NCI-H187 (cell line): ENCODE measurements around the gene TAPBP.

ENCODE experiments used
- DNase-seq, 2 experiments: peaks; one replicate each; lab custom pipeline; 2025; lab: John Stamatoyannopoulos, UW

Gene TAPBP

DNA sequence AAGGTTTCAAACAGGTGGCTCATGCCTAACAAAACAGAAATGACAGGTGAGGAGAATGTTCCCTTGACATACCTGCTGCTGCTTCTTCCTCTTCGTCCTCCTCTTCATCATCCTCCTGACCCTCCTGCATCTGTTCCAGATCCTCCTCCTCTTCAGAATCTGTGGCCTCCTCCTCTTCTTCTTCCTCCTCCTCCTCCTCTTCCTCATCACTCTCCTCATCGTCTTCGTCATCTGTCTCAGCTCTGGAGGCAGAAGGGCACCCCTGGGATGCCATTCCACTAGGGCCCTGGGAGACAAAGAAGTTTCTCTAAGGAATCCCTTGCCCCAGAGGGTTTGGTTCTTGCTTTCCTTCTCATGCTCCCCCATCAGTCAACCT, 6.0 kb upstream of the TAPBP start:
- DNase-seq = no peak

DNA sequence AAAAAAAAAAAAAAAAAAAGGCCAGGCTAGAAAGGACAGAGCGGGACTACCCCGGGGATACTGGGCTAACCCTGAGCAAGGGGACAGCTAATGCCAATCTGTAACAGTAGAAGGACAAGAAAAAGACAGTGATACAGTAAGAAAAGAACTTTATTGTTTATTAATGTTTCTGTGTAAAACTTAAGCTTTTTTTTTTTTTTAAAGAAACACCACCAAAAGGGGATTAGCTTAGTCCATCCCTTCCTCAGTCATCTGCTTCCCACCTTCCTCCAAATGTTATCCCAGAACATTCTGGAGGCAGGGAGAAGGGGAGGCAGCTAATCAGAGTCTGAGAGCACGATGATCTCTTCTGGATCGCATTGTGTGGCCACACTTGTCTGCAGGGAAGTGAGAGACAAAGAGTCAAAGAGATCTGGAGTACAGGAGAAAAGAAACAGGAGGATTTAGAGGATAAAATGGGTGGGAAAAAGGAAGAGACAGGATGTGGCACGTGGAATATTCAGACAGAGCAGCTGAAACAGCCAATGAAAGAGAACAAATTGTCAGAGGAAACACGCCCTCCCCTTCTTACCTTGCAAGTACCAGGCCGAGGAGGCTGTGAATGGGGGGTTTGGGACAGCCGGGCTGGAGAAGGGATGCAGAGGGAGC, 4.7 kb upstream of the TAPBP start:
- no peak for DNase-seq

DNA sequence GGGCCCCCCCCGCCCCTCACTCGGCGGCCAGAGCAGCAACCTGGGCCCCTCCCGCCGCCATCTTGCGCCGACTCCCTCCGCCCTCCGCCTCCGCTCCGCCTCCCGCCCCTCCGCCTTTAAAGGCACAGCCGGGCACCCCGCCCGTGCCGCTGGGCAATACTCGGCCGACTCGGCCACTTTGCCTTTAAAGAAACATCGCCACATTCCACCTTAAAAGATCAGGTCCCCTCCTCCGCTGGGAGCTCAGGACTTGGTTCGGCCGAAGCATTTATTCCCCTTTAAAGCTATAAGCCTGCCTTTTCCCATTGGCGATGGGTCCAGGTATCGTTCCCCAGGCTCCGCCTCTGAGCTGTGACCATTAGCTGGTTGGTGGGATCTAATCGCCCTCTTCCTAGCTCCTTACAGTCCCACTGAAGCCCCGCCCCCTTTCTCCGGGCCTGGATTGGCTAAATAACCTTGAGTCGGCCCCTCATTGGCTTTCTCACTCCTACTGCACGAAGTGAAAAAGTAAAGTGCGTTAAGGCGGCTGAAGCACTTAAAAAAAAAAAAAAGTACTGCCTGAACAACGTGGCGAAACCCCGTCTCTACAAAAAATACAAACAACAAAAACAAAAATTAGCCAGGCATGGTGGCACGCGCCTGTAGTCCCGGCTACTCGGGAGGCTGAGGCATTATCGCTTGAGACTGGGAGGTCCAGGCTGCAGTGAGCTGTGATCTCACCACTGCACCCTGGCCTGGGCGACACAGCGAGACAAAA, 4.0 kb upstream of the TAPBP start, which contains the start of gene ZBTB22:
Gene ZBTB22, minus strand, starts transcription at position 76 of the 757 bp plus-strand sequence. CDS start 828 bp downstream, outside the sequence.
- DNase-seq = peak; percentile 96

DNA sequence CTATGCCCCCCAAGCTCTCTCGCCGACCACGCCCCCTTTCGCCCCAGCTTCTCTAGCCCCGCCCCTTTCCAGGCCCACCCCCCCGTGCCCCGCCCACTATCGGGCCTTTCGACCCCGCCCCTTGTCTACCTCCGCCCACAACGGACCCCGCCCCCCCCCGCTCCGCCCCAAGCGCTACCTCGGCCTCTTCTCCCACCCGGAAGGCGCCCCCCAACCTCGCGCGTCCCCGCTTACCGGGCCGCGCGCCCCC, 3.5 kb upstream of the TAPBP start:
- no peak for DNase-seq

DNA sequence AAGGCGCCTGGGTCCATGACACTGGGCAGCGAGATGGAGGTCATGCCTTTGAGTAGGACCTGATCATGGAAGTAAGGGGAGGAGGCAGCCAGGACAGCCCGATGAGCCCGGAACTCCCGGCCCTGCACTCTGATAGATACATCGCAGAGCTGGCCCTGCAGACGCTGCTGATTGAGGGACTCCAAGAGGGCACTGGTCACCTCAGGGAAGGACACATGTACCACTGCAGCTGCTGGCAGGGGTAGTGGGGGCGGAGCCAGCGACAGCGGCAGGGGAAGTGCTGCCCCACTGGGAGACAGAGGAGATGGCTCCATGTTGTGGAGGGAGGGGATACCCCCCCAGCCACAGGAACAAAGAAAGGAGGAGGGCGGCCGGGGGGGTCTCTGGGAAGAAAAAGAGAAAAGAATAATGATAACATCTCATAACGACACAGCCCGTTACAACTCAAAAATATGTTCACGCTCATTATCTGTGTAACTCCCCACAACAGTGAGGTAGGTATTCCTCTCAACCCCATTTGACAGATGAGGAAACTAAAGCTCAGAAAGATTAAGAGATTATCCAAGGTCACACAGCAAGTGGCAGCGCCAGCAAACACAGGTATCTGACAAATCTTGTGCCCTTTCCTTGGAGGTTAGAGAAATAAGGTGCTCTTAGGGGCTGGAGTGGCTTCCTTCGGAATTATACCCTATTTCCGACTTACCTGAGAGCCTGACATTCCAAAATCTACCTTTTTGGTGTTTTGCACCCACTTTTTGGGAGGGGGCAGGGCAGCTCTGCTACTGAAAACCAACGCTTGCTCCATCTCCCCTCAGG, 2.9 kb upstream of the TAPBP start:
- DNase-seq = no peak

DNA sequence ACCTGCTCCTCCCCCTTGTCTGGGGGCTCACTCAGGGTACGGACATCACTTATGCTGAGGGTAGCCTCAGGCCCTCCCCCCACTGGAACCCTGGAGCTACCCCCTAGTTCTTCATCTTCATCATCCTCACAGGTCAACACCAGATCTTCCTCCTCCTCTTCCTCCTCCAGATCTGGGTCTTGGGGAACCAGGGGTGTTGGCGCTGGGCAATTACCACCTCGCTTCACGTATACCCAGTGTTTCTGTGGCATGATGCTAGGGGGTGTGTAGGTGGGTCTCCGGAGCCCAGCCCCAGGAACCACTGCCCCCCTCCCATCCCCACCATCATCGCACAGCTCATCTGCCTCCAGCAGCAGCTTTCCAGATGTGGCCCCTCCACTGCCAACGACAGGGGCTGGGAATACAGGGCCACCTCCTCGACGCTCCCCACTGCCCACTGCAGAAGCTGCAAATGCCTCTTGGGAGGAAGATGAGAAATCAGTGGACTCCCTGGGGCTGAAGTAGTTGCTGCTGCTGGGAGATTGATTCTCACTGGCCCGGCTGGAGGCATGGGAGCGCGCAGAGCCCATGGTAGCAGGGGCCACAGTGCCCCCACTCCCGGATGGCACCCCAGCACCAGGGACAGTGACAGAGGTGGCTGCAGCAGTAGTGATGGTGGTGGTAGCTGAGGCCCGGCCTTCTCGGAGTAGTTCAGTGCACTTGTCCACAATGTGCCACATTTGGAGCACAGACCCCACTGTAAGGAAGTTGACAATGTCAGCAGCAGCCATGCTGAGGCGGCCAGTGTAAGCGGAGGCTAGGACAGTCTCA, 2.1 kb upstream of the TAPBP start:
- no peak for DNase-seq

DNA sequence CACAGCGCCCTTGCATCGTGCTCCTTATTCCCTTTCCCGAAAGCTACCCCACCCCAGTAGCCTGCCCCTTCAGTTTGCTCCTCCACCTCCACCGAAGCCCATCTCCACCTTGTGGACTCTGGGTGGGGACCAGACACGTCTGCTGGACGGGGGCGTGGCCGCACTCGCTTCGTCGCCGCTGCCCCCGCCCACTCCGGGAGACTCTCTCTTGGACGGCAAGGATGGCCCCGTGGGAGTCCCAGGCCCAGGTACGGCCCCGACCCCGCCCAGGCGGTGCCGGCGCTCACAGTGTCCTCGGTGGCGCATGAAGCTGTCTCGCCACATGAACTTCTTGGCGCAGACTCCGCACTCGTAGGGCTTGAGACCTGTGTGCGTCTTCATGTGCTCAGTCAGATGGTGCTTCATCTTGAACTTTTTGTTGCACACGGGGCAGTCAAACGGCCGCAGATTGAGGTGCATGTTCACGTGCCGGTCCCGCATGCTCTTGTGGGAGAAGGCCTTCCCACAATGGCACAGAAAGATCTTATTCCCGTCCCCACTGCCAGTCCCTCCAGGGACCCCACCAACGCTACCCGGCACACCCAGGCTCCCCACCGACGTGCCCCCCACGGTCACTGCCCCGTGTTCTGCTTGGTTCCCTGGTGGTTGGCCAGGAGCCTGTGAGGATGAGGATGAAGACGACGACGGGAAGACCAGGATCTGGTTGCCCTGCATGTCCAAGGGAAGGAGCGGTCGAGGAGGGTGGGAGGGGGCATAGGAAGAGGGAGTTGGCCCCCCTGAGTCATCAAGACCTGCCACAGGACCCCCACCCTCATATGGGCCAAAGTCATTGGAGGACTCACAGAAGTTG, 1.3 kb upstream of the TAPBP start:
- DNase-seq = peak in 1 of 2 experiments; percentile 16

DNA sequence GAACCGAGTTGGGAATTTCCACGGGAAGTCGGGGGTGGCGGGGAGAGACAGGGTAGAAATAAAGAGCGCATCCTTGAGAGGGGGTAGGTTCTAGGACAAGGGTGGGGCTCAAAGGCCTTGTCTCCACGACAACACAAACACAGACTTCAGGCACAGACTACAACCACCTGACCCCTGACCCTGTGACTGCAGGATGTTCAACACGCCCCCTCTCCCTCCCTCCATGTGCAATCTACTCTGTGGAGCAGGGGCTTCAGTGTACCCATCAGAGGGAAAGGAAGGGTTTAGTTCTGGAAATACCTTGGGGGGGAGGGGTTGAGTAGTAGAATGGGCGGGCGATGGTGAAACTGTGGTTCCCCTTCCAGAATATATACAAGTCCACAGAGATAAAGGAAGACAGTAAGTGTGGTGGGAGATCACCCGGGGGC, 651 bp upstream of the TAPBP start:
- DNase-seq = peak in 1 of 2 experiments; percentile 43

DNA sequence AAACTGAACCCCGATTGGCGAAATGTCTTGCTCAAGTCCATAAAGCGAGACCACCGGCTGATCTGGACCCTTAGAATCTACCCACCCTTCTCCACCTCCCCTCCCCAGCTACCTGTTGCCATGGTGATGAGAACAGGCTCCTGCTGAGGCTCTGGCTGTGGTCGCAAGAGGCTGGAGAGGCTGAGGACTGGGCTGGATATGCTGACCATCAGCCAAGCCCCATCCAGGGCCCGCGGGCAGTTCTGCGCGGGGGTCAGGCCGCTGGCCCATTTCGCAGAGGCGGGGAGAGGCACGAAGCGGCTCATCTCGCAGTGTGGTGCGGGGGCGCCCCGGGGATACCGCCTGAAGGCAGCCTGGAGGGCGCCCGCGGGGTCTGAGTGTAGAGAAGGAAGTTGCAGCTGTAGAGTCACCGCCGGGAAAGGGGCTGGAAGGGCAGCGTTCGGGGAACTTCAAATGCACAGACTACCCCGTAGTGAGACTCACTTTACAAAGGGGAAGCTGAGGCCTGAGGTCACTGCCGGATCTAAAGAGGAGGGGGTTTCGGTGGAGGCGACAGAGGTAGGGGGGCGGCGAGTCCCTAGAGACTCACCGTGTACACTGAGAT, 671 bp downstream of the TAPBP start:
- DNase-seq = no peak

DNA sequence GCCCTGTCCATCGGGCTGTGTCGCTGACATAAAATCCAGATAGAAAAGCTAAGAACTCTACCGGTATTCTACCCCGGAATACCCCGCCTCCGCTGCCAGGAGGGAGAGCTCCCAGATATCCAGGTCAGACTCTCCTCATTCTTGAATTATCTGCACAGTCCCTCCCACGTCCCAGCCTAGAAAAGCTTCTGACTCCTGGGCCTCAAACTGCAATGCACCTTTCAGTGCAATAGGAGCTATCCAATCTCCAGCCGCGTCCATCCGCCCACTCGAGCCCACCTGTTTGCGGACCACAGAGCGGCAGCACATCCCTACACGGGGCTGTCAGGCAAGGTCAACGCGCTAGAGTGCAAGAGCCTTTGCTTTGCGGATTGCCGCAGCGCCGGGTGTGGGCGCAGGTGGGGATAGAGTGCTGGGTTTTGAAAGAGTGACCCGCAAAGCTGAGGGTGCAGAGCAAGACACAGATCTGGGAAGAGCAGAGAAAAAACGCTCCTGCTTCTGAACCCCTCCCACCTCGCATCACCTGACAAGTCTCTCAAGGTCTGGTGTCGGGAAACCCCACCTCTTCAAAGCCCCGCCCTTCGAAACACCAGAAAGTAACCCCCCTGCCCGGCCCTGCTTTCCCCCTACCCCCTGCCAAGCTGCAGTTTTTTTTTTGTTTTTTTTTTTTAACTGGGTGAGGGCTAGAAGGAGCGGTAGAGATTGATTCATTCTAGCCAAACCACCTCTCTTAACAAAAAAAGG, 1.3 kb downstream of the TAPBP start:
- DNase-seq = peak; percentile 61 to 74

DNA sequence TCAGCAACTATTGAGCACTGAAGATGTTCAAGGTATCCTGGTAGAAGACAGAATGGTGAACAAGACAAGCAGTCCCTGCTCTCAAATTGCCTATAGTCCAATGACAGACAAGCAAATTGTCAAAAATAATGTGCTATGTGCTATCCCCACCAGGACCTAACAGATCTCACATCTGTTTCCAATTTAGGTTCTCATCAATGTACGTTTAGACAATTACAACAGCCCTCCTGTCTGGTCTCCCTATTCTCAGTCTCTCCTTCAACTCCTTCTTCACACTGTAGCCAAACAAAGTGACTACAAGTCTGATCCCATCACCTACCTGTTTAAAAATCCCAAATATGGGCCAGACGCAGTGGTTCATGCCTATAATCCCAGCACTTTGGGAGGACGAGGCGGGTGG, 7.5 kb downstream of the TAPBP start:
- no peak for DNase-seq

DNA sequence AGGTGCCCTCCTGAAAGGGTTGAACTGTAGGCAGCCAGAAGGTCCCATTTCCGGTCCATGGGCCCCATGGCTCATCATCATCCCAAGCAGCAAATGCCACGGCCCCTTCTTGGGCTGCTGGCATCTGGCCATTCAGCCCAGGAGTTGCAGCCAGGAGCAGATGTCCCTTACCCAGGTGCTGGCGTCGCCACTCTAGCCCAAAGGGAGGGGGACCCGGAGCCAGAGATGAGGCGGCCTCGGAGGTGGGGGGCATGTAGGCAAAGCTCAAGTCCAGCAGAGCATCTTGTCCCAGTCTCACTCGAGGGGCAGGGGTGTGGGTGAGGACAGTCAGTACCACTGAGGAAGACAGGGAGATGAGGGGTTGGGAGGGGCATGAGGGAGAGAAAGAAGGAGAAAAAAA, 8.8 kb downstream of the TAPBP start:
- no peak for DNase-seq

DNA sequence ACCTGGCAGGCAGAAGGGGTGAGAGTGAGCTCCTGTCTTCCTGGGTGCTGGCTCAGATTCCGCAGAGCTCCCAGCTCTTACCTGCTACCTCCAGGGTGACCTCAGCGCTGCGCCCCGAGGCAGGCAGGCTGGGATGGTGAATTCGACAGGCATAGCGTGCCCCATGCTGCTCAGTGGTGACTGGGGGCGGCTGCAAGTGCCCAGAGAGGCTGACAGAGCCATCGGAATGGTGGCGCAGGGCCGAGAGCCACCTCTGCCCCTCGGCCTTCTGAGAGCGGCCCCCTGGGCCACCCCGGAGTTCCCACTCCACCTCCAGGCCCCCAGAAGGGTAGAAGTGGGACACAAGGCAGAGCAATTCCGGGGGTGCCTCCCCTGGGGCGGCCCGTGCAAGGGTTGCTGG, 9.7 kb downstream of the TAPBP start:
- DNase-seq = no peak

DNA sequence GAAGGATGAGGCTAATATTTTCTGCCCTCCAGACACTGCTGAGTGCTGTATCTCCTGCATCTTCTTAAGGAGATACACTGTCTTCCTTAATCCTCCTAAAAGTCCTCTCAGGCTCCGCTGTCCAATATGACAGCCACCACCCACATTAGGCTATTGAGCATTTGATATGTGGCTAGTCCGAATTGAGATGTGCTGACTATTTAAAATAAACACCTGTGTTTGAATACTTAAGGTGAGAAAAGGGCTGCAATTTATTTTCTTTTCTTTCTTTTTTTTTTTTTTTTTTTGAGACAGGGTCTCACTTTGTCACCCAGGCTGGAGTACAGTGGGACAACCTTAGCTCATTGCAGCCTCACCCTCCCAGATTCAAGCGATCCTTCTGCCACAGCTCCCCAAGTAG, 12.0 kb downstream of the TAPBP start:
- no peak for DNase-seq

DNA sequence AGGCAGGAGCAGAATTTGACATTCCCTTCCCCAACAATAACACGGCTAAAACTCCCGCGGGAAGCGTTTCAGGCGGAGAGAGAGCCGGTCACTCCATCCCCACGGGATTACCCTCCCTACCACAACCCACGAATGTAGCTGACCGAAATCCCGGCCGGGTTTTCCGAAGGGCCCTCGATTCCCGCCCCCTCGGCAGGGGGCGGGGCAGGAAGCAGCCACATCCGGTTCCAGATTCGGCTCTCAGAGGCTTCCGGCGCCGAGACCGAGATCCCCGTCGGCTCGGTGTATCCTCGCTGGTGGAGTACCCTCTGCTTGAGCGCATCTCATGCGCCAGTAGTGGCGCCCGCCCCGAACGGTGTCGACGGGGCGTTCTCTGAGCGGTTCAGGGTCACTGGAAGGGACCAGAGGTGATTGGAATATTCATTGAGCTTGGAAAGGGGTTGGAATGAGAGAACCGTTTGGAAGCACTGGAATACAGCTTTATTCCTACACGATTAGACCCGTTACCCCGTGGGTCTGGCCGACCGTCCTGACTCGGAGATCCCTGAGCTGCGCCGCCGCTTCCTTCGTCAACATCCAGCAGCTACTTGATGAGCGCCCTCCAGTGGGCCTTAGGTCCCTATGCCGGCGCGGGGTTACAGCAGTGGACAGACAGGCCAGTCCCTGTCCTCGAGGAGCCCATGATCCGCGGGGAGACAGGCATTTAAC, 14.5 kb downstream of the TAPBP start:
- DNase-seq = peak; percentile 81 to 86

DNA sequence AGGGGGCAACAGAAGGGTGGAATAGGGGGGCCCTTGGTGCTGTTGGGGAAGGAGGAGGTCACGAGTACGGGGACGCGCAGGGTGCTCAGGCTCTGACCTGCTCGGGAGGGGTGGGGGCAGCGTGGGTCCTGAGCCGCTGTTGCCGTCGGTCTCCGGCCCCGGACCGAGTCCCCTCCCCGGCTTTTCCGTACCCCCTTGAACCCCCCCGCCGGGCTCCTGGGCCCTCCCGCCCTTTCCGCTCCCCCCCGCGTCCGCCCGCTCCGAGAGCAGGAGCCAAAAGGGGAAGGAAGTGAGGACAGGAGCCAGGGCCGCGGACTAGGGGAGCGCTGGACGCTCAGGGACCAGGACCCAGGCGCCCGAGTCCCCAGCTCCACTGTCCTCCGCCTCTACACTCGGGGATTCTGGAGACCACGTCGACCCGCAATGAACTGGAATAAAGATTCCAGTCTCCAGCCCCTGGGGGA, 15.1 kb downstream of the TAPBP start, which contains the start of gene RGL2:
Gene RGL2, minus strand, starts transcription at position 170 of the 464 bp plus-strand sequence. CDS start 332 bp downstream, outside the sequence.
- DNase-seq = no peak

DNA sequence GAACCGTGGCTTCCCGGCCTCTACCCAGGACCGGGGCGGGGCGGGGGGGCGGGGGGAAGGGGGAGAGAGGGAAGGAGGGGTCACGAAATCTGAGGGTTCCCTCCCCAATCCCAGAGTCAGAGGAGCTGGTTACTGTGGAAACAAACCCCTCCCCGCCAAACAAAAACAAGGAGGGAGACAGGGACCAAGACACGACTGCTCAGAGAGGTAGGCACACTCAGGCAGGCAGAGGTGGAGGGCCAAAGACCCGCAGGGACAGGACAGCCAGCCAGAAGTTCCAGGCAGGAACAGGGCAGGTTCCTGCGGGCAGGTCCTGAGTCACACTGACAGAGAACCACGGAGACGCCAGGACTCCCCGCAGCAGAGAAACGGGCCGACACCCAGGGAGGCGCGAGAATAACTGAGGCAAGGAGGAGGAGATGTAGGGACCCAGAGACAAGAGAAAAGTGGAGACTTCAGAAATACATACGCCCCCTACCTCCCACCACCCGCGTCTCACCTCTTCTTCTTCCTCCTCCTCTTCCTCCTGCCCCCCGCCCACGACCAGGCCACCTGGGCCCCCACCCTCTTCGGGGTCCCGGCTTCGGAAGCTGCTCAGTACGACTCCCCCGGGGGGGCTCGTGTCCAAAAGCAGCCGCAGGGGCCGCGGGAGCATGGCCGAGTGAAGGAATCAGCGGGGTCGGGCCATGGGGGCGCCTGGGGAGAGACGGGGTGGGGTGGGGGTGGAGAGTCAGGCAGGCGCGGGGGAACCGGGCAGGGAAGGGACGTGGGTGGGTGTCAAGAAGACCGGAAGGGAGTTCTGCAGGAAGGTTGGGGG, 15.7 kb downstream of the TAPBP start:
- no peak for DNase-seq

DNA sequence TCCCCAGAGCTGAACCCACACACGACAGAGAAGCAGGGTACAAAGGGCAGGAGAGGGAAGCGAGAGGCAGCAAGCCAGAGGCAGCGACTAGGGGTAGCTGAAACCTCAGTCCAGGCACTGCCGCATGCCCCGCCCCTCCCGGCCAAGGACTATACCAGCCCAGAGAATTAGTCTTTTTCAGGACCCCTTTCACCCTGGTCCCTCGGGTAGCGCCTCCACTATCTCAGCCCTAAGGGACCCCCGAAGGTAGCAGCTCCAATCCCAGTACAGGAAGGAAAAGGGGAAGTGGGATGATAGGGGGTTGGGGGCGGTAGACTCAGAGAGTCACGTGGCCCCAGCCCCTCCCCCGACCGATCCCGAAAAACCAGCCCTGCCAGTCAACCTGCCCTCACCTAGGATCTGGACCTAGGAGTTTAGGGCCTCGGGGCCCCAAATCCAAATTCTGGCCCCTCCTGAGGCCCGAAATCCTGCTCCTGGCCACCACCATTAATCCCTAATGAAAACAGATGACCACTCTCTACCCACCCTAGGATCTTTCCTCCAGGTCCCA, 16.4 kb downstream of the TAPBP start:
- no peak for DNase-seq
